ENCODE data around the gene SF3B4.
A peak's percentile ranks its signal among the peaks of the same experiment; 100 is the strongest.
"Not testable (repeated sequence)": the region's sequence is repeated elsewhere in the genome, so short reads cannot be mapped to it uniquely, and the experiment has no call there.

Gene SF3B4

DNA sequence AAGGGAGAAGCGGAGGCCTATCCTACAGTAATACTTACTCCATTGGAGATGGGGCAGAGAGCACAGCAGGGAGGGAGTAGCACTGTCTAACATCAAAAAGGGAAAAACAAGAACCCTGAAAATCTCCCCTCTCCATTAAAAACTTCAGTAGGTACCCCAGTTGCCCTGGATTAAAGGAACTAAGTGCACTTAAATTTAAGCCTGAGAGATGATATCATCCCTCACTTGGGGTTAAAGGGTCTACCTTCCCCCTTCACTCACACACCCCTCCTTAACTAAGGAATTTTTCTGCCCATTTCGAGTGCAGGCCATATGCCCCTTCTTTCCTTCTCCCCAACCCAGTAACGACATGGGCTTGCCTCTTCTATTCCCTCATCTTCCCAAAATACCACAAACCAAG is 12.8 kb upstream of the SF3B4 start:
- Histone ChIP-seq H3K9ac (ENCODE audit: low read depth, low read length) (no peak overlapping the region), H3K4me1 (ENCODE audit: insufficient read depth, low read length) (peaks cover 23% of the 10 kb centered on the region), H3K9me3 (ENCODE audit: control insufficient read depth, insufficient read depth, low read length) (no peaks in the 10 kb centered on the region), H3K36me3 (ENCODE audit: insufficient read depth, low read length) (0 out of 2 replicates have a peak, but pooled peaks cover 3% of the 10 kb centered on the region)

DNA sequence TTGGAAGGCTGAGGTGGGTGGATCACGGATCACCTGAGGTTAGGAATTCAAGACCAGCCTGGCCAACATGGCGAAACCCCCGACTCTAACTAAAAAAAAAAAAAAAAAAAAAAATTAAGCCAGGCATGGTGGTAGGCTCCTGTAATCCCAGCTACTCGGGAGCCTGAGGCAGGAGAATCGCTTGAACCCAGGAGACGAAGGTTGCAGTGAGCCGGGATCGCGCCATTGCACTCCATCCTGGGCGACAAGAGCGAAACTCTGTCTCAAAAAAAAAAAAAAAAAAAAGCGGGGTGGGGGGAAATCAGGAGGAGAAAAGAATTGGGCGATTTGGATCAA is 11.0 kb upstream of the SF3B4 start:
- peaks cover 23% of the 10 kb centered on the region for H3K4me1 ChIP-seq (ENCODE audit: insufficient read depth, low read length)
- H3K9ac ChIP-seq (ENCODE audit: low read depth, low read length): peak overlapping the region; percentile 75
- not testable (repeated sequence) for H3K9me3 ChIP-seq (ENCODE audit: control insufficient read depth, insufficient read depth, low read length); H3K36me3 ChIP-seq (ENCODE audit: insufficient read depth, low read length)

DNA sequence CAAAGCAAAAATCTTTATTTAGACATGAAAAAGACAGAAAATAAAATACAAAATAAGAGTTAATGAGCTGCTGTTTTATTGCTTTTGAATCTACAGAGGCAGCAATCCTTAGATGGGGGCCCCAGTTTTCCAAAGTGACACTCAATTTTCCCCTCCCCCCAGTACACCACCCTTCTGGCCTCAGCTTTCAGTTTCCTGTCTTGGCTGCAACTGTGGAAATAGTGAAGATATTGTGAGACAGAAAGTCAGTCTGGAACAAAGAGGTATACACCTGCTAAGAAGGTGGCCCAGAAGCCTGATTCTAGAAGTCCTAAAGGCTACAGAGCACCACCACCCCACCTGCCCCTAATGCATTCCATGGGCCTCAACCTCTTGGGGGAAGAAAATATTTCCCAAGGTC is 10.2 kb upstream of the SF3B4 start:
- peaks cover 23% of the 10 kb centered on the region for H3K4me1 ChIP-seq (ENCODE audit: insufficient read depth, low read length)
- H3K9ac ChIP-seq (ENCODE audit: low read depth, low read length): peak overlapping the region; percentile 50; the same call in 1 of the 2 replicates
- H3K36me3 ChIP-seq (ENCODE audit: insufficient read depth, low read length): no peaks in the 10 kb centered on the region
- H3K9me3 ChIP-seq (ENCODE audit: control insufficient read depth, insufficient read depth, low read length): no peaks in the 10 kb centered on the region

DNA sequence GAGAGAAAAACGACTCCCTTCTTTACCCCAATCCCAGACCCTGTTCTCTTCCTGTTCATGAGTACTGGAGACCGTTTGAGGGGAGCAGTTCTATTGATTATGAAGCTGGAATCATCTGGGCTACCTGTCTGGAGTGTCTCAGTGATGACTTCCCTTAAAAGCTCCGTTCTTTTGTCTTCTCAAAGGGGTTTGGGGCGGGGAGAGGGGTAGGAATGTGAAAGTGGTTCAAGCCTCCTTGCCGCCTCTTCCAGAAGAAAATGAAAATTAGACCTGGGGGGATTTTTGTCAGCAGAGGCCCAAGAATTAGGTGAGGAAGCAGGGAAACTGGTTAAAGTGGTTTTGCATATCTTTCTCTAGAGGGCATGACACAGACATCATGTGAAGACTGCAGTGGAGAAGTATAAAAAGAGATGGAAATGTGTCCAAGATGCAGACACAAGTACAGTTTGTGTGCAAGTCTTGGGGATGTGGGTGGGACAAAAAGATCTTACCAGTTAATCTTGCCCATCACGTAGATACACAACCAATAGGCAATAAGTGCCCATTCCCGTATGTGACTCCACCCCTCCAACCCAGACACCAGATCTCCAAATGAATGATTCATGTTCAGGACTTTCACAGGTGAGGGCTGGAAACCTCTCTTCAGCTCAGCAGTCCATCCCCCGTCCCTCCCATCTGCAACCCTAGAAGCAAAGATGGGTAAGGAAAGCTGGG is 9.5 kb upstream of the SF3B4 start:
- peaks cover 23% of the 10 kb centered on the region for H3K4me1 ChIP-seq (ENCODE audit: insufficient read depth, low read length)
- H3K9me3 ChIP-seq (ENCODE audit: control insufficient read depth, insufficient read depth, low read length): no peaks in the 10 kb centered on the region
- H3K9ac ChIP-seq (ENCODE audit: low read depth, low read length): peak overlapping the region; percentile 50
- H3K36me3 ChIP-seq (ENCODE audit: insufficient read depth, low read length): no peaks in the 10 kb centered on the region

DNA sequence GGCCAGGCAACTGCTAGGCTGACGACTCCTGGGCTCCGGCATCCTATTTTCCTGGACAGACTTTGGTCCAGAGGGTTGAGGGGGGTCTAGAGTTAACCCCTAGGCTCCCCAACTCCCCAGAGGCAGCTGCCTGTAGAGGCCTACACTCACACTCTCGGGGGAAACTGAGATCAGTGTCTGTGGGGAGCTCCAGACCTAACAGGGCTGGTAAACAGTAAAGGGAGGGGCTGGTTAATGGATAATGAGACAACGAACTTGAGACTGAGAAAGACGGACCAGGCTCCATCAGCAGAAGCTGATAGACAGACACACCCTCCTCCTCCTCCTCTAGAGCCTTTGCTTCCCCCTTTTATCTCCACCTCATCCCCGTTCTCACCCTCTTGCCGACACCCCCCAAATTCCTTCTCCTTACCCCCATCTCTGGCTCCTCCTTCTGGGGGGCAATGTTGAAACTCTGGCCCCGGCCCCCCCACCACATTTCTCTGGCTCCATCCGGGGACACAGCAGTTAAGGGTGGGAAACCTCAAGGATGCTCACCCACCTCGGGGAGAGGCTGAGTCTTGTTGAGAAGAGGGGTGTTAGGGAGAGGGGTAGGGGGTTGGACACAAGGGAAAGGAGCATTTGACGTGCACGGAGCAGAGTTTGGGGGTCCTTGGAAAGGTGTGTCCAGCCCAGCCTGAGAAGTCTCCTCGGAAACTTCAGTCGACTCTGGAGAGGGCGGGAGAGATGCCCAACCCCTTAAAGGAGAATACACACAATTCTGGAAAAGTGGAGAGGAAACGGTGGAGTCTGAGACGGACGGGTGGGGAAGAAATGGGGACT is 8.8 kb upstream of the SF3B4 start, which contains the start of gene MTMR11:
TSS of gene MTMR11 (minus strand) at position 710 of the 822 bp plus-strand sequence. CDS start at position 478, 232 bp downstream.
- Histone ChIP-seq H3K36me3 (ENCODE audit: insufficient read depth, low read length) (no peaks in the 10 kb centered on the region), H3K4me1 (ENCODE audit: insufficient read depth, low read length) (peaks cover 18% of the 10 kb centered on the region), H3K9ac (ENCODE audit: low read depth, low read length) (peak within 1 kb of the TSS; percentile 50), H3K9me3 (ENCODE audit: control insufficient read depth, insufficient read depth, low read length) (no peaks in the 10 kb centered on the region)

DNA sequence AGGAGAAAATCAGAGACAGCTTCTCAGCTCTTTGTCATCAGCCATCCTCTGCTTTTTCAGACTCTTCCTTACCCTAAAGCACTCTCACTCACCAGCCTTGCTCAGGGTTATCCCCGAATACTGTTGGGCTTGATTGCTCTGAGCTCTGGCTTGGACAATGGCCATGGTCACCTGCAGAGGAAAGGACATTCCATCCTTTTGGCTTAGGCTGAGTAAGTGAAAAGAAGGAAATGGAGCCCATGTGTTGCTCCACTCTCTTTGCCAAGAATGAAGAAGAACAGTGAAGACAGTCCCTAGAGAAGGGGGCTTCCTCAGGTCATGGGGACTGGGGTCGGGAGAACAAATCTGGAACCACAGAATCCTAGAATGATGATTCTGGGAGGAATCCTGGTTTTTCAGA is 6.8 kb upstream of the SF3B4 start:
- H3K9me3 ChIP-seq (ENCODE audit: control insufficient read depth, insufficient read depth, low read length): no peaks in the 10 kb centered on the region
- peaks cover 8% of the 10 kb centered on the region for H3K4me1 ChIP-seq (ENCODE audit: insufficient read depth, low read length)
- H3K9ac ChIP-seq (ENCODE audit: low read depth, low read length): no peak overlapping the region
- H3K36me3 ChIP-seq (ENCODE audit: insufficient read depth, low read length): no peaks in the 10 kb centered on the region

DNA sequence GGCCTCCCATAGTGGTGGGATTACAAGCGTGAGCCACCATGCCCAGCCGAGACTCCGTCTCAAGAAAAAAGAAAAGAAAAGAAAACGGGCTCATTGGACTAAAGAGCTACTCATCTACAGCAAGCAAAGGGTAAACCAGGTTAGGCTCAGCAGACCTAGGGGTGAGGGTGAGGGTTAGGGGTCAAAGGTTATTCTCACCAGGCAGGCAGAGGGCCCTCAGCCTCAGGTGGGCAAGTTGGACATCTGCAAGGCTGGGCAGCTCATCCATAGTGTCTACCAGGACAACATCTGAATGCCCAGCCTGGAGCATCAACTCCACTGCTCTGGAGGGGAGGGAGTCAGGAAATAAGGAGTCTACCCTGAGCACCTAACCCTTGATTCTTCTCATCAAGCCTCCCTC is 5.6 kb upstream of the SF3B4 start:
- no peak overlapping the region for H3K9ac ChIP-seq (ENCODE audit: low read depth, low read length)
- no peaks in the 10 kb centered on the region for H3K9me3 ChIP-seq (ENCODE audit: control insufficient read depth, insufficient read depth, low read length)
- peaks cover 8% of the 10 kb centered on the region for H3K4me1 ChIP-seq (ENCODE audit: insufficient read depth, low read length)
- H3K36me3 ChIP-seq (ENCODE audit: insufficient read depth, low read length): no peaks in the 10 kb centered on the region

DNA sequence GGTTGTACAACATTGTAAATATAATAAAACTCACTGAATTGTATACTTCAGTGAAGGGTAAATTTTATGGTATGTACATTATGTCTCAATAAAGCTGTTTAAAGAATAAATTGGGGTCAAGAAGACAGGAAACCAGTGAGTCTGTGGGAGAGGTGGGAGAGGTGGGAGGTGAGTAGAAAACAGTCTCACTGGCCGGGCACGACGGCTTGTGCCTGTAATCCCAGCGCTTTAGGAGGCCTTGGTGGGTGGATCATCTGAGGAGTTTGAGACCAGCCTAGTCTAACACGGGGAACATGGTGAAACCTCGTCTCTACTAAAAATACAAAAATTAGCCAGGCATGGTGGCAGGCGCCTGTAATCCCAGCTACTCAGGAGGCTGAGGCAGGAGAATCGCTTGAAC is 4.9 kb upstream of the SF3B4 start:
- Histone ChIP-seq H3K36me3 (ENCODE audit: insufficient read depth, low read length) (no peaks in the 10 kb centered on the region), H3K9me3 (ENCODE audit: control insufficient read depth, insufficient read depth, low read length) (no peaks in the 10 kb centered on the region), H3K4me1 (ENCODE audit: insufficient read depth, low read length) (peaks cover under 1% of the 10 kb centered on the region; the same call in 1 of the 2 replicates), H3K9ac (ENCODE audit: low read depth, low read length) (no peak overlapping the region)

DNA sequence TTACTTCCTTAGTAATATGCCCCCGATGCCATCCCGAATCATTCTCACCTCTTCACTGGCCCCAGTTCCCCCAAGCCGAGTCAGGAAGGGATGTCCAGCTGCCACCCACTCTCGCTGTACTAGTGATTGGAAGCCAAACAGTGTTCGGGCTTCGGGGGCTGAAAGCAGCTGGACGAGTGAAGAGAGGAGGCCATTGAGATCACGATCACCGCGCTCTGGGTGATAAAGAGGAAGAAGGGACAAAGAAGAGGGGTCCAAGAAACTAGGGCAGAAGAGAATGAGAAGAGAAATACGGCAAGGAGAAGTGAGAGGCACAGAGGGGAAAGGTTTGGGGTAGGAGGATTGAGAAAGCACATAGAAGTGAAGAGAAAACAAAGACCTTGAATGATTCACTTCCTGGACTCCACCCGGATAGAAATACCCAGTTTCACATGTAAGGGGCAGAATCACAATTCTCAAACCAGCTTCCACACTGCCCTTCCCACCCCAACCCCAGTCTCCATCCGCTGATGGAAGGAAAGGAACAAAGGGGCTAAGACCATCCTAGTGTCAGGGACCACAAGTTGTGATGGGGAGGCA is 3.7 kb upstream of the SF3B4 start:
- H3K9ac ChIP-seq (ENCODE audit: low read depth, low read length): no peak overlapping the region
- no peaks in the 10 kb centered on the region for H3K4me1 ChIP-seq (ENCODE audit: insufficient read depth, low read length)
- H3K36me3 ChIP-seq (ENCODE audit: insufficient read depth, low read length): peaks cover 2% of the 10 kb centered on the region; the same call in 1 of the 2 replicates
- H3K9me3 ChIP-seq (ENCODE audit: control insufficient read depth, insufficient read depth, low read length): no peaks in the 10 kb centered on the region

DNA sequence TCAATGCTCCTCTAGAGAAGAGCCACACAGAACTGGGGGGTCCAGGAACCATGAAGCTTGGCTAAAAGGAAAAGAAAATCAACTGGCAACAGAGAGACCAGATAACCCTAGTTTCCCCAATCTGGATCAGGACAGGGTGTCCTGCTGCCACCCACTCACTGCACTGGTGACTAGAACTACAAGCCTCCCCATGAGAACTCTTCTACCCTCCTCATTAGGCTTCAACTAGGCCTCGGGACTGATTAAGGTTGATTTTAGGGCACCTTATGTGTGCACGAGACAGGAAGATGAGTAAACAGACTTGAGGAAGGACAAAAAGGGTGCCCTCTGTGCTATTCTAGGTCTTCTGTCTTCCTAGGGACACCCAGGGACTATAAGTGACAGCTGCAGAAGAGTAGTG is 2.3 kb upstream of the SF3B4 start:
- no peaks in the 10 kb centered on the region for H3K9me3 ChIP-seq (ENCODE audit: control insufficient read depth, insufficient read depth, low read length)
- H3K9ac ChIP-seq (ENCODE audit: low read depth, low read length): no peak overlapping the region
- H3K4me1 ChIP-seq (ENCODE audit: insufficient read depth, low read length): no peaks in the 10 kb centered on the region
- peaks cover 17% of the 10 kb centered on the region for H3K36me3 ChIP-seq (ENCODE audit: insufficient read depth, low read length)

DNA sequence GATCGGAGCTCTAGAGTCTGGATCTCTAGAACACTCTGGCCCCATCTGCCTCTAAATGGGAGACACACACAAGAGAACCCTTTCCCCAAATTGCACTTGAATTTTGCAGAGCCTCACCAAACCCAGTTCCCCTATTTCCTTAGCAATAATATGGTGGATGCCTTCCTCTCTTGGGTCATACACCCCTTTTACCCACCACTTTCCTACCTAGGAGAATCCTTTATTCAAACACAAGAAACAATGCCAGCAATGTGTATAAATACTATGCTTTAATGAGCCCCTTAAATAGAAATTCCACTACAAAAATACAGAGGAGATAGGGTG is 760 bp upstream of the SF3B4 start:
- Histone ChIP-seq H3K36me3 (ENCODE audit: insufficient read depth, low read length) (peaks cover 26% of the 10 kb centered on the region), H3K9ac (ENCODE audit: low read depth, low read length) (peak overlapping the region; percentile 82), H3K9me3 (ENCODE audit: control insufficient read depth, insufficient read depth, low read length) (no peaks in the 10 kb centered on the region), H3K4me1 (ENCODE audit: insufficient read depth, low read length) (no peaks in the 10 kb centered on the region)

DNA sequence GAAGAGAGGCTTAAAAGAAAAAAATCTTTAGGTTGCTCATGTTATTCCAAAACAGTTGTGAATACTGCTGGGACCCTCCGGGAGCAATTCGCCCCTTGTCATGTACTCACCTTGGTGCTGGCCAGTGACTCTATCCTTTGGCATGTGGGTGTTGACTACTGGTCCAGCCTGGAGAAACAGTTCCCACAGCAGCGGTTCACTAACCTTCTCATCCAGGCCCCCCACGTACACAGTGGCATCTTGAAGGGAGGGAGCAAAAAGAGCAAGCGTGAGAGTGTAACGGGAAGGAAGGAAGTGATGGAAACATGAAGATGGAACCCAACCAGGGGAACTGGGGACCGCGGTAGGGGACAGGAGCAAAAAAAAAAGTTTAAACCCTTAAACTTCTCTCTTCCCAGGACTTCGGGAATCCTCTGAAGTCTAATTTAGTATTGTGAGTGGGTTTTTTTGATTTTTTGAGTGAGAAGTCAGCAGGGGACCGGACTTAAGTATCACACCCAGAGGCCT is 494 bp downstream of the SF3B4 start:
- peaks cover 30% of the 10 kb centered on the region for H3K36me3 ChIP-seq (ENCODE audit: insufficient read depth, low read length)
- H3K9ac ChIP-seq (ENCODE audit: low read depth, low read length): peak overlapping the region; percentile 82
- H3K9me3 ChIP-seq (ENCODE audit: control insufficient read depth, insufficient read depth, low read length): no peaks in the 10 kb centered on the region
- H3K4me1 ChIP-seq (ENCODE audit: insufficient read depth, low read length): no peaks in the 10 kb centered on the region

DNA sequence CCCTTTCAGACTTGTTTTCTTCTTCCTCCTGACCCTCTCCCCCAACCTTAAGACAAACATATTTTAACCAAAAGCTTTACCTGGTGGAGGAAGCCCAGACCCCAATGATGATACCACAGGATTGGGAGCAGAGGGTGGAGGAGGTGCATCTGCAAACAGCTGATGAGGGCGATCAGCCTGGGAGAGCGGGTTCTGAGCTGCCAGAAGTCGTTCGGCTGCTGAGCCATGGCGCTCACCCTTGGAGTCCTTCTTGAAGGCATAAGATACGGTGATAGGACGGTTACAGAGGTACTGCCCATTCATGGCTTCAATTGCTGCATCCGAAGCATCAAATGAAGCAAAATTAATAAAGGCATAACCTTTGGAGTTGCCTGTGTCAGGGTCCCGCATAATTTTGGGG is 1.3 kb downstream of the SF3B4 start:
- H3K4me1 ChIP-seq (ENCODE audit: insufficient read depth, low read length): no peaks in the 10 kb centered on the region
- H3K9ac ChIP-seq (ENCODE audit: low read depth, low read length): no peak overlapping the region
- no peaks in the 10 kb centered on the region for H3K9me3 ChIP-seq (ENCODE audit: control insufficient read depth, insufficient read depth, low read length)
- peaks cover 30% of the 10 kb centered on the region for H3K36me3 ChIP-seq (ENCODE audit: insufficient read depth, low read length)

DNA sequence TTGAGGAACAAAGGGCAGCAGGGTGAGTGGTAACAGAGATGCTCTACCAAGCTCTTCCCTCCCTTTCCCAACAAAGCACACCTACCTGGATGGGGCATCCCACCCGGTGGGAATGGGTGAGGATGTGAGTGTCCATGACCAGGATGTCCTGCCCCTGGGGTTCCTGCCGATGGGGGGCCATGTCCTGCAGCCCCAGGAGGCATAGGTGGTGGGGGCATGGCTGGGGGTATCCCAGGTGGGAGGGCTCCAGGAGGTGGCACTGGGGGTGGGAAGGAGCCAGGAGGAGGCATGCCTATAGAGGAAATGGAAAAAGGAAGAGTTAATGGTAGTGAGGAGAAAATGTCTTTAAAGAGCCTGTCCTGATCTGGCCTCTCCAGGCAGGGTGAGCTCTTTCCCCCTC is 1.9 kb downstream of the SF3B4 start:
- peaks cover 30% of the 10 kb centered on the region for H3K36me3 ChIP-seq (ENCODE audit: insufficient read depth, low read length)
- no peaks in the 10 kb centered on the region for H3K9me3 ChIP-seq (ENCODE audit: control insufficient read depth, insufficient read depth, low read length)
- H3K4me1 ChIP-seq (ENCODE audit: insufficient read depth, low read length): no peaks in the 10 kb centered on the region
- no peak overlapping the region for H3K9ac ChIP-seq (ENCODE audit: low read depth, low read length)

DNA sequence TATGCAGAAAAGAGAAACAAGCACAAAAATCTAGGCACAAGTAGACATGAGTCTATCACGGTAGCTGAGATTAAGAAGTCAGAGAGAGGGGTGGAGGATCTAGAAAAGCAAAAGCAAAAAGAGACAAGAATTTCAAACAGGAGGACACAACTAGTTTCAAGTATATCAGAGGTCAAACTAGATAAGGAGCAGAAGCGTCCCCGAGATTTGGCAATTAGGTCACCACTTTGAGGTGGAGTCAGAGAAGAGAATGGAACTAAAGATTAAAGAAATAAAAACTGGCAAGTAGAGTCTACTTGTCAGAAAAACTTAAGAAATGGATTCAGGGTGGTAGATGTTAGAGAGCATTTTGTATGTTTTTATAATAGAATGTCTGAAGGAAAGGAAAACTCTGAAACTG is 2.3 kb downstream of the SF3B4 start:
- Histone ChIP-seq H3K9ac (ENCODE audit: low read depth, low read length) (no peak overlapping the region), H3K36me3 (ENCODE audit: insufficient read depth, low read length) (peaks cover 30% of the 10 kb centered on the region), H3K9me3 (ENCODE audit: control insufficient read depth, insufficient read depth, low read length) (no peaks in the 10 kb centered on the region), H3K4me1 (ENCODE audit: insufficient read depth, low read length) (no peaks in the 10 kb centered on the region)
